ENCODE measurements around the gene ARMH3. TPM values are rescaled to one million over a fixed set of nuclear protein-coding genes. Genes with fewer than 3 reads are reported as not detected.
"Not testable (repeated sequence)": the region's sequence is repeated elsewhere in the genome, so short reads cannot be mapped to it uniquely, and the experiment has no call there.

Gene ARMH3
- total RNA-seq, 1 experiment from 2014 or later, result 17.1 TPM

- DNase-seq (ENCODE audit: low spot score) (no peak), ATAC-seq (no peak)
- TF ChIP-seq SMAD3 (CRISPR knock-in tag; IDR thresholded peaks at IDR 0.05; ENCODE audit: borderline replicate concordance) (no peak), ZNF416 (CRISPR knock-in tag; IDR thresholded peaks at IDR 0.05) (no peak), FOXP4 (CRISPR knock-in tag; IDR thresholded peaks at IDR 0.05) (no peak), USF2 (CRISPR knock-in tag; IDR thresholded peaks at IDR 0.05) (no peak), TP53 (CRISPR knock-in tag; IDR thresholded peaks at IDR 0.05) (no peak), ELF4 (CRISPR knock-in tag; IDR thresholded peaks at IDR 0.05; ENCODE audit: low read depth) (no peak), RELA (CRISPR knock-in tag; IDR thresholded peaks at IDR 0.05; ENCODE audit: borderline replicate concordance) (no peak), USF1 (CRISPR knock-in tag; IDR thresholded peaks at IDR 0.05) (no peak), ZNF232 (CRISPR knock-in tag; IDR thresholded peaks at IDR 0.05) (no peak), MLX (CRISPR knock-in tag; IDR thresholded peaks at IDR 0.05) (no peak), GABPB1 (CRISPR knock-in tag; IDR thresholded peaks at IDR 0.05) (no peak), ZNF512 (CRISPR knock-in tag; IDR thresholded peaks at IDR 0.05; ENCODE audit: borderline replicate concordance) (no peak), ZNF396 (CRISPR knock-in tag; IDR thresholded peaks at IDR 0.05; ENCODE audit: borderline replicate concordance) (no peak), SMAD4 (CRISPR knock-in tag; IDR thresholded peaks at IDR 0.05) (no peak), MYBL2 (CRISPR knock-in tag; IDR thresholded peaks at IDR 0.05) (no peak), KAT7 (CRISPR knock-in tag; IDR thresholded peaks at IDR 0.05; ENCODE audit: borderline replicate concordance) (no peak), PRRX2 (CRISPR knock-in tag; IDR thresholded peaks at IDR 0.05) (no peak)
- TF ChIP-seq, protein P1, sequence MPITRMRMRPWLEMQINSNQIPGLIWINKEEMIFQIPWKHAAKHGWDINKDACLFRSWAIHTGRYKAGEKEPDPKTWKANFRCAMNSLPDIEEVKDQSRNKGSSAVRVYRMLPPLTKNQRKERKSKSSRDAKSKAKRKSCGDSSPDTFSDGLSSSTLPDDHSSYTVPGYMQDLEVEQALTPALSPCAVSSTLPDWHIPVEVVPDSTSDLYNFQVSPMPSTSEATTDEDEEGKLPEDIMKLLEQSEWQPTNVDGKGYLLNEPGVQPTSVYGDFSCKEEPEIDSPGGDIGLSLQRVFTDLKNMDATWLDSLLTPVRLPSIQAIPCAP (CRISPR knock-in tag; IDR thresholded peaks at IDR 0.05), result no peak
- TF ChIP-seq, protein P2, sequence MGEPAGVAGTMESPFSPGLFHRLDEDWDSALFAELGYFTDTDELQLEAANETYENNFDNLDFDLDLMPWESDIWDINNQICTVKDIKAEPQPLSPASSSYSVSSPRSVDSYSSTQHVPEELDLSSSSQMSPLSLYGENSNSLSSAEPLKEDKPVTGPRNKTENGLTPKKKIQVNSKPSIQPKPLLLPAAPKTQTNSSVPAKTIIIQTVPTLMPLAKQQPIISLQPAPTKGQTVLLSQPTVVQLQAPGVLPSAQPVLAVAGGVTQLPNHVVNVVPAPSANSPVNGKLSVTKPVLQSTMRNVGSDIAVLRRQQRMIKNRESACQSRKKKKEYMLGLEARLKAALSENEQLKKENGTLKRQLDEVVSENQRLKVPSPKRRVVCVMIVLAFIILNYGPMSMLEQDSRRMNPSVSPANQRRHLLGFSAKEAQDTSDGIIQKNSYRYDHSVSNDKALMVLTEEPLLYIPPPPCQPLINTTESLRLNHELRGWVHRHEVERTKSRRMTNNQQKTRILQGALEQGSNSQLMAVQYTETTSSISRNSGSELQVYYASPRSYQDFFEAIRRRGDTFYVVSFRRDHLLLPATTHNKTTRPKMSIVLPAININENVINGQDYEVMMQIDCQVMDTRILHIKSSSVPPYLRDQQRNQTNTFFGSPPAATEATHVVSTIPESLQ (CRISPR knock-in tag; IDR thresholded peaks at IDR 0.05), result no peak
- H3K27me3 Mint-ChIP-seq (ENCODE audit: low read depth), result no peaks in the 10 kb centered on the region
- no peaks in the 10 kb centered on the region for H3K4me1 Mint-ChIP-seq
- H3K36me3 Mint-ChIP-seq, result peaks cover 23% of the 10 kb centered on the region
- H3K27ac Mint-ChIP-seq, result no peak overlapping the region
- ChIA-PET POLR2A (no interaction called here), CTCF (no interaction called here)
- H3K9me3 Mint-ChIP-seq, result no peaks in the 10 kb centered on the region
- H3K4me3 Mint-ChIP-seq, result no peak overlapping the region
Observed at GRCh38 chr10:101986624-101986971, 69.4 kb downstream of the ARMH3 start.

DNA sequence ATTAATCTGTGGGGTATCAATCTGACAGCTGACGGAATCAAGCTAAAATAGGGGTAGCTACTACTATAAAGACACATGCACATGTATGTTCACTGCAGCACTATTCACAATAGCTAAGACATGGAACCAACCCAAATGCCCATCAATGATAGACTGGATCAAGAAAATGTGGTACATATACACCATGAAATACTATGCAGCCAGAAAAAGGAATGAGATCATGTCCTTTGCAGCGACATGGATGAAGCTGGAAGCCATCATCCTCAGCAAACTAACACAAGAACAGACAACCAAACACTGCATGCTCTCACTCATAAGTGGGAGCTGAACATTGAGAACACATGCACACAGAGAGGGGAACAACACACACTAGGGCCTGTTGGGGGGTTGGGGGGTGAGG is 75.3 kb downstream of the ARMH3 start:
- not testable (repeated sequence) for H3K4me3 Mint-ChIP-seq

More for the DNA sequence above, 75.3 kb downstream of the ARMH3 start:
- H3K27me3 Mint-ChIP-seq (ENCODE audit: low read depth); H3K36me3 Mint-ChIP-seq; DNase-seq (ENCODE audit: low spot score); ATAC-seq; H3K9me3 Mint-ChIP-seq; H3K4me1 Mint-ChIP-seq; H3K27ac Mint-ChIP-seq; POLR2A ChIA-PET: not testable (repeated sequence)
- CTCF ChIA-PET, result interaction anchor here (0.8 to 3.8 kb wide), 3 partner anchors 29 to 140 kb away, joined by 3 to 14 read pairs (median 3); no protein-coding TSS in a partner anchor
